ENCODE data around the gene ARL4D. TPM values are rescaled to one million over a fixed set of nuclear protein-coding genes. Genes with fewer than 3 reads are reported as not detected.

Gene ARL4D
- total RNA-seq, 1 experiment from 2014 or later = 4.5 TPM

DNA sequence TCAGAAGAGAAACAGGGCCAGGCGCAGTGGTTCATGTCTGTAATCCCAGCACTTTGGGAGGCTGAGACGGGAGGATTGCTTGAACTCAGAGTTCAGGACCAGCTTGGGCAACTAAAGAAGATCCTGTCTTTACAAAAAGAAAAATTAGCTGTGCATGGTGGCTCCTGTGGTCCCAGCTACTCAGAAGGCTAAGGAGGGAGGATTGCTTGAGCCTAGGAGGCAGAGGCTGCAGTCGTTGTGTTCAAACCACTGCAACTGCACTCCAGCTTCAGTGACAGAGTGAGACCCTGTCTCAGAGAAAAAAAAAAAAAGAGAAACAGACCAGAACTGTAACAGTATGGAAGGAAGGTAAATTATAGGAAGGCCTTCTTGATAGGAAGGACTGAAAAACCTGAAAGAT, 10.3 kb downstream of the ARL4D start:
- ChIA-PET CTCF (no interaction called here), POLR2A (no interaction called here)
- H3K4me3 ChIP-seq (ENCODE audit: low read depth in 2 of 2, low read length in 2 of 2) = no peak overlapping the region
- TF ChIP-seq POLR2AphosphoS5 (IDR thresholded peaks at IDR 0.05; ENCODE audit: low read depth, low read length) = no peak
- TF ChIP-seq, protein P1, sequence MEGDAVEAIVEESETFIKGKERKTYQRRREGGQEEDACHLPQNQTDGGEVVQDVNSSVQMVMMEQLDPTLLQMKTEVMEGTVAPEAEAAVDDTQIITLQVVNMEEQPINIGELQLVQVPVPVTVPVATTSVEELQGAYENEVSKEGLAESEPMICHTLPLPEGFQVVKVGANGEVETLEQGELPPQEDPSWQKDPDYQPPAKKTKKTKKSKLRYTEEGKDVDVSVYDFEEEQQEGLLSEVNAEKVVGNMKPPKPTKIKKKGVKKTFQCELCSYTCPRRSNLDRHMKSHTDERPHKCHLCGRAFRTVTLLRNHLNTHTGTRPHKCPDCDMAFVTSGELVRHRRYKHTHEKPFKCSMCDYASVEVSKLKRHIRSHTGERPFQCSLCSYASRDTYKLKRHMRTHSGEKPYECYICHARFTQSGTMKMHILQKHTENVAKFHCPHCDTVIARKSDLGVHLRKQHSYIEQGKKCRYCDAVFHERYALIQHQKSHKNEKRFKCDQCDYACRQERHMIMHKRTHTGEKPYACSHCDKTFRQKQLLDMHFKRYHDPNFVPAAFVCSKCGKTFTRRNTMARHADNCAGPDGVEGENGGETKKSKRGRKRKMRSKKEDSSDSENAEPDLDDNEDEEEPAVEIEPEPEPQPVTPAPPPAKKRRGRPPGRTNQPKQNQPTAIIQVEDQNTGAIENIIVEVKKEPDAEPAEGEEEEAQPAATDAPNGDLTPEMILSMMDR (IDR thresholded peaks at IDR 0.05) = no peak
- no peak for TF ChIP-seq SIN3A (IDR thresholded peaks at IDR 0.05; ENCODE audit: borderline replicate concordance, insufficient read depth, low read depth, low read length)
- no peaks in the 10 kb centered on the region for H3K4me1 ChIP-seq (ENCODE audit: control insufficient read depth, insufficient read depth, low read length)
- no peaks in the 10 kb centered on the region for H3K9me3 ChIP-seq (ENCODE audit: control insufficient read depth, insufficient read depth, low read depth, low read length)
- in situ Hi-C loops (cut with HindIII; ENCODE audit: low pct_unique_long_range_greater_than_20kb, low sequenced_read_pairs) (no loop called here), intact Hi-C loops (cut with micrococcal nuclease; ENCODE audit: unreplicated experiment) (no loop called here)
- DNase-seq (ENCODE audit: low read depth, low spot score) = no peak
- no peak for ATAC-seq
- no TSS peak for BruUV-seq (replicated peaks)
- H3K27ac ChIP-seq (ENCODE audit: low read length) = no peak overlapping the region; the same call in 1 of the 2 replicates
- no peaks in the 10 kb centered on the region for H3K27me3 ChIP-seq (ENCODE audit: control insufficient read depth, insufficient read depth, low read length)
- H3K36me3 ChIP-seq (ENCODE audit: control insufficient read depth, insufficient read depth, low read length) = no peaks in the 10 kb centered on the region

DNA sequence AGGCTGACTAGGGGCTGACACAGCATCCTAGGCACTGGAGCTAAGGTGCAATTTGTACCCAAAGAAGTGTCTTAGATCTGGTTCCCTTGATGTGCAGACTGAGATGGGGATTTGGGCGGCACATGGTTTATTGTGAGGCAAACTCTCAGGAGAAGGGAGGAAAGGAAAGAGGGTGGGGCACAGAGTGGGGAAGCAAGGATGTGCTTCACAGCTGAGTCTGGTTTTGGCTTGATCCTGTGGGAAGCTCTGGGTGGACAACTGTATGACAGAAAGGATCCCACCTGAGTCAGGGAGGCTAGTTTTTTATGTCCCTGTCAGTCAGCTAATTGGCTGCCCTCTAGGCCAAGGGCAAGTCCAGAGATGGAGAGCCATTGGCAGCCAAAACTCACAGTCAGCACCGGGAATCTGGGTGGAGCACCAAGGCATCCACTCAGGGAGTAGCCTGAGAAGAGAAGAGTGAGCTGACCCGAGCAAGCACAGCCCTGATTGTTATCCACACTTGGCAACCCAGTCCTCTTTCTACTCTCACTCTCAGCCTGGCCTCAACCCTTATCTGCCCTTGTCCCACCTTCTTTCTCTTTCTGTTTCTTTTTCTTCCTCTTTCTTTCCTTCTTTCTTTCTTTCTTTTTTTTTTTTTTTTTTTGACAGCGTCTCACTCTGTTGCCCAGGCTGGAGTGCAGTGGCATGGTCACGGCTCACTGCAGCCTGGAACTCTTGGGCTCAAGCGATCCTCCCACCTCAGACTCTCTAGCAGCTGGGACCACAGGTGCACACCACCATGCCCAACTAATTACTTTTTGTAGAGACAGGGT, 12.0 kb downstream of the ARL4D start:
- intact Hi-C loops (cut with micrococcal nuclease; ENCODE audit: unreplicated experiment) = no loop called here
- no peaks in the 10 kb centered on the region for H3K27me3 ChIP-seq (ENCODE audit: control insufficient read depth, insufficient read depth, low read length)
- no peak for TF ChIP-seq SIN3A (IDR thresholded peaks at IDR 0.05; ENCODE audit: borderline replicate concordance, insufficient read depth, low read depth, low read length)
- TF ChIP-seq POLR2AphosphoS5 (IDR thresholded peaks at IDR 0.05; ENCODE audit: low read depth, low read length) = no peak
- TF ChIP-seq, protein P1 (IDR thresholded peaks at IDR 0.05) = no peak
- TF ChIP-seq, protein P2, sequence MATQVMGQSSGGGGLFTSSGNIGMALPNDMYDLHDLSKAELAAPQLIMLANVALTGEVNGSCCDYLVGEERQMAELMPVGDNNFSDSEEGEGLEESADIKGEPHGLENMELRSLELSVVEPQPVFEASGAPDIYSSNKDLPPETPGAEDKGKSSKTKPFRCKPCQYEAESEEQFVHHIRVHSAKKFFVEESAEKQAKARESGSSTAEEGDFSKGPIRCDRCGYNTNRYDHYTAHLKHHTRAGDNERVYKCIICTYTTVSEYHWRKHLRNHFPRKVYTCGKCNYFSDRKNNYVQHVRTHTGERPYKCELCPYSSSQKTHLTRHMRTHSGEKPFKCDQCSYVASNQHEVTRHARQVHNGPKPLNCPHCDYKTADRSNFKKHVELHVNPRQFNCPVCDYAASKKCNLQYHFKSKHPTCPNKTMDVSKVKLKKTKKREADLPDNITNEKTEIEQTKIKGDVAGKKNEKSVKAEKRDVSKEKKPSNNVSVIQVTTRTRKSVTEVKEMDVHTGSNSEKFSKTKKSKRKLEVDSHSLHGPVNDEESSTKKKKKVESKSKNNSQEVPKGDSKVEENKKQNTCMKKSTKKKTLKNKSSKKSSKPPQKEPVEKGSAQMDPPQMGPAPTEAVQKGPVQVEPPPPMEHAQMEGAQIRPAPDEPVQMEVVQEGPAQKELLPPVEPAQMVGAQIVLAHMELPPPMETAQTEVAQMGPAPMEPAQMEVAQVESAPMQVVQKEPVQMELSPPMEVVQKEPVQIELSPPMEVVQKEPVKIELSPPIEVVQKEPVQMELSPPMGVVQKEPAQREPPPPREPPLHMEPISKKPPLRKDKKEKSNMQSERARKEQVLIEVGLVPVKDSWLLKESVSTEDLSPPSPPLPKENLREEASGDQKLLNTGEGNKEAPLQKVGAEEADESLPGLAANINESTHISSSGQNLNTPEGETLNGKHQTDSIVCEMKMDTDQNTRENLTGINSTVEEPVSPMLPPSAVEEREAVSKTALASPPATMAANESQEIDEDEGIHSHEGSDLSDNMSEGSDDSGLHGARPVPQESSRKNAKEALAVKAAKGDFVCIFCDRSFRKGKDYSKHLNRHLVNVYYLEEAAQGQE (IDR thresholded peaks at IDR 0.05; ENCODE audit: insufficient read depth in 1 of 2, low read depth in 2 of 2, low read length in 1 of 2) = no peak
- no peak for TF ChIP-seq TCF7L2 (IDR thresholded peaks at IDR 0.05; ENCODE audit: low read depth, low read length)
- H3K27ac ChIP-seq (ENCODE audit: low read length) = no peak overlapping the region
- H3K36me3 ChIP-seq (ENCODE audit: control insufficient read depth, insufficient read depth, low read length) = no peaks in the 10 kb centered on the region
- POLR2A ChIA-PET = interaction anchor here (0.5 to 0.6 kb wide), 2 partner anchors 19 to 31 kb away, joined by 4 to 10 read pairs; no protein-coding TSS in a partner anchor
- no TSS peak for BruUV-seq (replicated peaks)
- CTCF ChIA-PET = interaction anchor here (0.7 kb wide), 1 partner anchor 498 kb away, joined by 5 read pairs; no protein-coding TSS in a partner anchor
- H3K4me3 ChIP-seq (ENCODE audit: low read depth in 2 of 2, low read length in 2 of 2) = no peak overlapping the region
- ATAC-seq (no peak), DNase-seq (ENCODE audit: low read depth, low spot score) (no peak)
- in situ Hi-C loops (cut with HindIII; ENCODE audit: low pct_unique_long_range_greater_than_20kb, low sequenced_read_pairs) = no loop called here
- no peaks in the 10 kb centered on the region for H3K9me3 ChIP-seq (ENCODE audit: control insufficient read depth, insufficient read depth, low read depth, low read length)
- no peaks in the 10 kb centered on the region for H3K4me1 ChIP-seq (ENCODE audit: control insufficient read depth, insufficient read depth, low read length)

Measured in Panc1 (cell line).